ENCODE data around the gene TMEM272. TPM values are rescaled to one million over a fixed set of nuclear protein-coding genes. Genes with fewer than 3 reads are reported as not detected.

TMEM272 gene
- polyA plus RNA-seq, 1 donor (not counting 4 experiments of a cell fraction or from before 2014, with no cell fraction given) = not detected

DNA sequence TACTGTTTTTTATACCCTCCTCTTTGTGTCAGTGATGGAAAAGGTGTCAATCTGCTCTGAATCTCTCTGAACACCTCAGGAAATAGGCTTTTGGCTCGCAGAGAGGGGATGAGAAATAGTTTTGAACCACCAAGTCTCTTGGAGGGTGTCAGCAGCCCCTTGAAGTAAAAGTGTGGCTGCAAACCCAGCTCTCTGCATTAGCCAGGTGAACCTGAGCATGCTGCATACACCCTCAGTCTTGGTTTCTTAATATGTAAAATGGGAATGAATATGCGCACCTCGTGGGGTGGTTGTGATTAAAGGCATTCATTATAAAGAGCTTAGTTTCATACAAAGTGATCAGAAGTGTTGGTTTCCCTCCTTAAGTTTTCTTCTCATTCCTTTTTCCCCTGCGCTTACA lies 39.7 kb downstream of the TMEM272 start:
- Histone ChIP-seq H3K4me2 (ENCODE audit: control insufficient read depth, extremely low read depth, insufficient read depth, low read depth, low read length) (peak overlapping the region; percentile 94), H3K79me2 (ENCODE audit: control insufficient read depth, insufficient read depth, low read length) (no peaks in the 10 kb centered on the region), H3K9me3 (ENCODE audit: control insufficient read depth, low read depth, low read length) (no peaks in the 10 kb centered on the region), H3K4me1 (ENCODE audit: control insufficient read depth, extremely low read depth, insufficient read depth, low read length) (peaks cover 25% of the 10 kb centered on the region), H3K27ac (ENCODE audit: control insufficient read depth, insufficient read depth, low read length) (no peak overlapping the region), H2AFZ (ENCODE audit: control insufficient read depth, low read length) (no peak overlapping the region), H3K36me3 (ENCODE audit: control insufficient read depth in 2 of 2, extremely low read depth in 1 of 2, insufficient read depth in 2 of 2, low read length in 2 of 2) (no peaks in the 10 kb centered on the region), H4K20me1 (ENCODE audit: control insufficient read depth, extremely low read depth, insufficient read depth, low read length) (no peaks in the 10 kb centered on the region), H3K4me3 (ENCODE audit: control insufficient read depth in 2 of 3, extremely low read depth in 1 of 3, insufficient read depth in 2 of 3, low read depth in 1 of 3, low read length in 3 of 3) (no peak overlapping the region), H3K27me3 (ENCODE audit: control insufficient read depth, extremely low read depth, insufficient read depth, low read length) (no peaks in the 10 kb centered on the region), H3K9me1 (ENCODE audit: control insufficient read depth, extremely low read depth, insufficient read depth, low read length) (no peaks in the 10 kb centered on the region), H3K9ac (ENCODE audit: control insufficient read depth, extremely low read depth, insufficient read depth, low read length) (no peak overlapping the region)
- dilution Hi-C loops (cut with MboI; ENCODE audit: extremely low pct_ligation_motif_present, low sequenced_read_pairs) = no loop called here
- TF ChIP-seq, protein P1, sequence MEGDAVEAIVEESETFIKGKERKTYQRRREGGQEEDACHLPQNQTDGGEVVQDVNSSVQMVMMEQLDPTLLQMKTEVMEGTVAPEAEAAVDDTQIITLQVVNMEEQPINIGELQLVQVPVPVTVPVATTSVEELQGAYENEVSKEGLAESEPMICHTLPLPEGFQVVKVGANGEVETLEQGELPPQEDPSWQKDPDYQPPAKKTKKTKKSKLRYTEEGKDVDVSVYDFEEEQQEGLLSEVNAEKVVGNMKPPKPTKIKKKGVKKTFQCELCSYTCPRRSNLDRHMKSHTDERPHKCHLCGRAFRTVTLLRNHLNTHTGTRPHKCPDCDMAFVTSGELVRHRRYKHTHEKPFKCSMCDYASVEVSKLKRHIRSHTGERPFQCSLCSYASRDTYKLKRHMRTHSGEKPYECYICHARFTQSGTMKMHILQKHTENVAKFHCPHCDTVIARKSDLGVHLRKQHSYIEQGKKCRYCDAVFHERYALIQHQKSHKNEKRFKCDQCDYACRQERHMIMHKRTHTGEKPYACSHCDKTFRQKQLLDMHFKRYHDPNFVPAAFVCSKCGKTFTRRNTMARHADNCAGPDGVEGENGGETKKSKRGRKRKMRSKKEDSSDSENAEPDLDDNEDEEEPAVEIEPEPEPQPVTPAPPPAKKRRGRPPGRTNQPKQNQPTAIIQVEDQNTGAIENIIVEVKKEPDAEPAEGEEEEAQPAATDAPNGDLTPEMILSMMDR (optimal IDR thresholded peaks at IDR 0.05 in 1 of 3, IDR thresholded peaks at IDR 0.05 in 1 of 3, conservative IDR thresholded peaks at IDR 0.05 in 1 of 3; ENCODE audit: extremely low read depth in 1 of 3, insufficient read depth in 2 of 3, low read length in 3 of 3) = no peak
- no peak for TF ChIP-seq EZH2 (IDR thresholded peaks at IDR 0.05; ENCODE audit: low read length)
- FAIRE-seq (no peak), DNase-seq (ENCODE audit: low read depth, low spot score) (no peak)

DNA sequence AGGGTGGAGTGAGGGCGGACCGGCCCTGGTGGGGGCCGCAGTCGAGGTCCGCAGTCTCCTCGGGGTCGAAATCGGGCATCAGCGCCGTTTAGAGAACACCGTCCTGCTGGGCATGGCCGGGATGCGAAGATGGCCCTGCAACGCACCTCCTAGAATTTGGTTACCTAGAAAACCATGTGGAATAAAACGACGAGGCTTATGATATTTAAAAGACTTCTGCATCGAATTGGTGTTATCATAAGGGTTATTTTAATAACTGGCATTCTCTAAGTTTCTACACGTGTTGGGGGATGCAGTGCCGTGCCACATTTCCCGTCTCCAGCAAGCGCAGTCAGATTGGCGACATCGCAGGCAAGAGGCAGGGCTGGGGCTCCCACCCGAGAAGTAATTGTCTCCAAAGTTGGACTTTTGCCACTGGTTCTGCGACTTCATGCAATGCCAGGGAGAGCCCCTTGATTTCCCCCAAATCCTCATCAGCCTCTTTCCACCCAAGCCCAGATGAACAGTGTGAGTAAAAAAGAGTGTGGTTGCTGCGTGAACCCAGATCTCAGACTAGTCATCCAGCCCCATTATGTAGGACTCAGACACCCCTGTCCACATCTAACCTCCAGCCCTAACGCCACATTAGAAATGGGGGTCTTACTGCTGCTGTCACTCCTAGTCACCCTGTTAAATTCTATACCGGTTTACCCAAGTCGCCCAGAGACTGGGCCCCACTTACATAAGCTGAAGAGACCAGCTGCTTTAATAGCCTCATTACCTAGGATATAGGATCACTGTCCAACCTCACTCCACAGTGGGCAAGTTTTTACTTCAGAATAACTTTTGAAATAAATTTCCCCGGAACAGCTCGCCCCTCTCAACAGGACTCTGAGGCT lies 40.4 kb downstream of the TMEM272 start:
- TF ChIP-seq, protein P1 (optimal IDR thresholded peaks at IDR 0.05 in 1 of 3, IDR thresholded peaks at IDR 0.05 in 1 of 3, conservative IDR thresholded peaks at IDR 0.05 in 1 of 3; ENCODE audit: extremely low read depth in 1 of 3, insufficient read depth in 2 of 3, low read length in 3 of 3) = no peak
- TF ChIP-seq EZH2 (IDR thresholded peaks at IDR 0.05; ENCODE audit: low read length) = no peak
- no peaks in the 10 kb centered on the region for H3K9me1 ChIP-seq (ENCODE audit: control insufficient read depth, extremely low read depth, insufficient read depth, low read length)
- DNase-seq (ENCODE audit: low read depth, low spot score) (no peak), FAIRE-seq (no peak)
- H3K79me2 ChIP-seq (ENCODE audit: control insufficient read depth, insufficient read depth, low read length) = no peaks in the 10 kb centered on the region
- H3K27ac ChIP-seq (ENCODE audit: control insufficient read depth, insufficient read depth, low read length) = peak overlapping the region; percentile 87
- H3K9me3 ChIP-seq (ENCODE audit: control insufficient read depth, low read depth, low read length) = no peaks in the 10 kb centered on the region
- H2AFZ ChIP-seq (ENCODE audit: control insufficient read depth, low read length) = peak overlapping the region; percentile 69
- H3K36me3 ChIP-seq (ENCODE audit: control insufficient read depth in 2 of 2, extremely low read depth in 1 of 2, insufficient read depth in 2 of 2, low read length in 2 of 2) = no peaks in the 10 kb centered on the region
- H3K4me3 ChIP-seq (ENCODE audit: control insufficient read depth in 2 of 3, extremely low read depth in 1 of 3, insufficient read depth in 2 of 3, low read depth in 1 of 3, low read length in 3 of 3) = peak overlapping the region; percentile 65 to 79 (median 77)
- H4K20me1 ChIP-seq (ENCODE audit: control insufficient read depth, extremely low read depth, insufficient read depth, low read length) = no peaks in the 10 kb centered on the region
- H3K27me3 ChIP-seq (ENCODE audit: control insufficient read depth, extremely low read depth, insufficient read depth, low read length) = no peaks in the 10 kb centered on the region
- dilution Hi-C loops (cut with MboI; ENCODE audit: extremely low pct_ligation_motif_present, low sequenced_read_pairs) = no loop called here
- H3K4me2 ChIP-seq (ENCODE audit: control insufficient read depth, extremely low read depth, insufficient read depth, low read depth, low read length) = peak overlapping the region; percentile 94
- H3K9ac ChIP-seq (ENCODE audit: control insufficient read depth, extremely low read depth, insufficient read depth, low read length) = peak overlapping the region; percentile 90
- peaks cover 25% of the 10 kb centered on the region for H3K4me1 ChIP-seq (ENCODE audit: control insufficient read depth, extremely low read depth, insufficient read depth, low read length)
